Spleen (tissue), 11 donors: ENCODE results near the gene FOCAD. TPM values are rescaled to one million over a fixed set of nuclear protein-coding genes. Genes with fewer than 3 reads are reported as not detected.

Experiments used
- DNase-seq: peaks from one replicate; pipeline ENCODE4 v3.0.0-alpha.2; 2020
- H3K27ac ChIP-seq, 8 donors: fragments of 200-600 bp; sonication (generic) in 7 of 8; 1 replicate in 4 of 8; 2 replicates in 4 of 8; pipeline versions ENCODE4 v1.5.0 to v1.8.0; 2016 to 2021; ENCODE audit warnings: inconsistent platforms in 4 of 8, mild to moderate bottlenecking in 4 of 8, moderate library complexity in 1 of 8
- H3K27me3 ChIP-seq, 7 donors: fragments of 200-600 bp; sonication (generic) in 6 of 7; replicated peaks in 1 of 7; 1 replicate in 4 of 7; 2 replicates in 3 of 7; pipeline versions ENCODE4 v1.5.0 to v1.8.0; 2016 to 2021; ENCODE audit warnings: inconsistent platforms in 3 of 7, mild to moderate bottlenecking in 1 of 7
- H3K36me3 ChIP-seq, 6 donors: fragments of 200-600 bp; sonication (generic) in 5 of 6; 1 replicate in 4 of 6; 2 replicates in 2 of 6; pipeline versions ENCODE4 v1.5.0 to v1.8.0; 2016 to 2021; ENCODE audit warnings: inconsistent platforms in 2 of 6
- H3K4me1 ChIP-seq, 6 donors: fragments of 200-600 bp; sonication (generic) in 5 of 6; 1 replicate in 3 of 6; 2 replicates in 3 of 6; pipeline versions ENCODE4 v1.5.0 to v1.8.0; 2016 to 2021; ENCODE audit warnings: inconsistent platforms in 3 of 6
- H3K4me3 ChIP-seq, 8 donors: fragments of 200-600 bp; sonication (generic) in 7 of 8; 1 replicate in 4 of 8; 2 replicates in 4 of 8; pipeline versions ENCODE4 v1.5.0 to v1.8.0; 2016 to 2021; ENCODE audit warnings: inconsistent platforms in 4 of 8, mild to moderate bottlenecking in 4 of 8, moderate library complexity in 2 of 8
- H3K9me3 ChIP-seq, 8 donors: fragments of 200-600 bp; sonication (generic) in 7 of 8; 1 replicate in 4 of 8; 2 replicates in 4 of 8; pipeline versions ENCODE4 v1.5.0 to v1.8.0; 2016 to 2021; ENCODE audit warnings: inconsistent platforms in 4 of 8
- POLR2A ChIP-seq, 3 donors: fragments of 450-650 bp; IDR thresholded peaks; one replicate each; pipeline ENCODE4 v1.5.1; 2017; ENCODE audit warnings: antibody characterized with exemption in 3 of 3, mild to moderate bottlenecking in 1 of 3
- POLR2AphosphoS5 ChIP-seq, 3 donors: sonication (generic); formaldehyde crosslinking; IDR thresholded peaks; one replicate each; pipeline ENCODE4 v1.5.1; 2017; ENCODE audit warnings: antibody characterized with exemption in 3 of 3
- WGBS, 5 donors: extraction: QIAGEN DNeasy Blood & Tissue Kit in 3 of 5; methylation state at CpG; one replicate each; pipeline versions ENCODE4 v1.1.5 to v1.1.7; 2013 to 2018; 5-methylcytosine and 5-hydroxymethylcytosine counted together
- intact Hi-C: fragments of 100-400 bp; cut with DNase I; formaldehyde crosslinking; loops from one replicate; pipeline ENCODE4 v1.15.0; 2023; ENCODE audit warnings: low total_unique reads
- polyA plus RNA-seq, 3 donors: library from polyadenylated mRNA; stranded (reverse); fragments of 200-250 nt; gene quantifications; one replicate each; pipeline ENCODE4 v1.2.1, GENCODE V29; 2013
- total RNA-seq, 7 donors: library from RNA; depleted of rRNA in 3 of 7; stranded (reverse); fragments of >200 nt in 3 of 7; fragmentation: NEBNext Ultra II Directional in 4 of 7; extraction: Animal tissue kit (Norgen Biotek cat#: 25700) in 4 of 7; gene quantifications; one replicate each; pipeline versions ENCODE4 v1.1.0 to v1.2.1, GENCODE V29; 2016 to 2021
- TF ChIP-seq, protein P1 (sequence below), 11 experiments: fragments of 200-600 bp in 7 of 11; fragments of 450-650 bp in 4 of 11; sonication (generic) in 4 of 11; IDR thresholded peaks in 8 of 11; conservative IDR thresholded peaks in 3 of 11; 1 replicate in 7 of 11; 2 replicates in 4 of 11; pipeline versions ENCODE4 v1.4.0 to v1.8.0; 2016 to 2021; ENCODE audit warnings: antibody characterized with exemption in 11 of 11, inconsistent platforms in 4 of 11, mild to moderate bottlenecking in 1 of 11
- donor health status: healthy with polysubstance abuse.
- donor health status: DM: no; HTN: no; CAD: no; lungs with moderate emphysema.
- donor health status: DM: no; HTN: no; CAD: no.
- donor health status: Bipolar disorder and iron deficiency.
- donor health status: healthy.
- donor health status: DM: no; HTN: no; CAD: no.
- donor health status: DM: yes; HTN: yes; CAD: no.

The FOCAD gene
- total and polyA plus RNA-seq, 10 donors, result 3.0 to 33.2 (median 18.6) TPM

DNA sequence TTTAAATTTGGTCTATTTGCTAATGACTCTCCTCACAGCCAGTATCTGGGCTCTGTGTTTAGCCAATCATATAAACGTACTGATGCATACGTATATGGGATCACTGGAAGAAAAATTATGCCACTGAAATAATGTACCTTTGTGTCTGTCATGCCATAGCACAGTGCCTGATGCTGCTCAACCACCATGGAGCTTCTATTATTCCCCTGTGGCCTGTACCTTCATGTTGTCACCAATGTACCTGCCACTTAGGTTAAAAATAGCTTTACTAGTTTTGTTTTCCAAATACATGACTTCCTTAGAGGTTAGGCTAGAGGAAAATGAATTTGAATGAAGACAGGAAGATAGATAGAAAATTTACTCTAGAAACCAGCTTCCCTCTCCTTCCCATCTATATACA lies 312.8 kb downstream of the FOCAD start:
- Histone ChIP-seq H3K9me3 (peaks cover 0 to 18% (median 15%) of the 10 kb centered on the region in 8 donors), H3K27ac (peak overlapping the region in 4 of 8 donors; percentile 5 to 51 (median 28)), H3K36me3 (peaks cover 0 to 75% (median 0%) of the 10 kb centered on the region in 6 donors), H3K4me3 (no peak overlapping the region), H3K27me3 (no peaks in the 10 kb centered on the region), H3K4me1 (peaks cover 0 to 16% (median 12%) of the 10 kb centered on the region in 6 donors)
- WGBS, 5 donors, result 73 to 83% (median 76%) methylated on average over 2 of the region's 2 CpGs
- TF ChIP-seq POLR2AphosphoS5 (IDR thresholded peaks at IDR 0.05) (no peak), POLR2A (IDR thresholded peaks at IDR 0.05) (no peak)
- TF ChIP-seq, protein P1, sequence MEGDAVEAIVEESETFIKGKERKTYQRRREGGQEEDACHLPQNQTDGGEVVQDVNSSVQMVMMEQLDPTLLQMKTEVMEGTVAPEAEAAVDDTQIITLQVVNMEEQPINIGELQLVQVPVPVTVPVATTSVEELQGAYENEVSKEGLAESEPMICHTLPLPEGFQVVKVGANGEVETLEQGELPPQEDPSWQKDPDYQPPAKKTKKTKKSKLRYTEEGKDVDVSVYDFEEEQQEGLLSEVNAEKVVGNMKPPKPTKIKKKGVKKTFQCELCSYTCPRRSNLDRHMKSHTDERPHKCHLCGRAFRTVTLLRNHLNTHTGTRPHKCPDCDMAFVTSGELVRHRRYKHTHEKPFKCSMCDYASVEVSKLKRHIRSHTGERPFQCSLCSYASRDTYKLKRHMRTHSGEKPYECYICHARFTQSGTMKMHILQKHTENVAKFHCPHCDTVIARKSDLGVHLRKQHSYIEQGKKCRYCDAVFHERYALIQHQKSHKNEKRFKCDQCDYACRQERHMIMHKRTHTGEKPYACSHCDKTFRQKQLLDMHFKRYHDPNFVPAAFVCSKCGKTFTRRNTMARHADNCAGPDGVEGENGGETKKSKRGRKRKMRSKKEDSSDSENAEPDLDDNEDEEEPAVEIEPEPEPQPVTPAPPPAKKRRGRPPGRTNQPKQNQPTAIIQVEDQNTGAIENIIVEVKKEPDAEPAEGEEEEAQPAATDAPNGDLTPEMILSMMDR (IDR thresholded peaks at IDR 0.05 in 8 of 11, conservative IDR thresholded peaks at IDR 0.05 in 3 of 11), result no peak
- no peak for DNase-seq
- intact Hi-C loops, result no loop called here

DNA sequence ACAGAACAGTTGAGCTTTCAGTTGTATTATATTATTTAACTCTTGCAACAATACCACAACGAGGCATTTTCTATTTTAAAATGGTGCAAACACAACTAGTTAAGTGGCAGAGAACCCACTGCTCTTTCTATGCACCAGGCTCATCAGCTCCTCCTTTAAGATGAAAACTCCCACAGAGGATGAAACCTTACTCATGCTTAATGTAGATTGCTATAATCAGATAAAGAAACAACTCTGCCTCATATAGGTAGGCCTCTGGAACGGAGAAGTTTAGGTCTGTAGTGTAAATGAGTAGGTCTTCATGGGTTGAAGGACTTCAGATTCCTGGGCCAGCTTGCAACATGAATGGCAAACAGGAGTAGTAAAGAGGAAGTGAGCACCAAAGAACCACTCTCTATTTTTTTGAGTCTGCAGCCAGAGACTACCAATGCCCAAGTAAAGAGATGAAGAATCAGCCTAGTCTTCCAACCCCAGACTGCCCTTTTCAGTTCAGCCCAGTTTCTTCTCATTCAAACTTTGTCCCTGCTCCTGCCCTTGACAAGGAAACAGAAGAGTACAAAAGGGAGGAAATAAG lies 313.5 kb downstream of the FOCAD start:
- Histone ChIP-seq H3K4me1 (peaks cover 0 to 16% (median 12%) of the 10 kb centered on the region in 6 donors), H3K9me3 (peaks cover 0 to 20% (median 15%) of the 10 kb centered on the region in 8 donors), H3K27me3 (no peaks in the 10 kb centered on the region), H3K4me3 (no peak overlapping the region), H3K27ac (peak overlapping the region in 4 of 8 donors; percentile 5 to 51 (median 22)), H3K36me3 (peaks cover 0 to 69% (median 0%) of the 10 kb centered on the region in 6 donors)
- DNase-seq, result no peak
- intact Hi-C loops, result no loop called here
- 55 to 82% (median 63%) methylated on average over 2 of the region's 2 CpGs for WGBS, 5 donors
- TF ChIP-seq, protein P1 (IDR thresholded peaks at IDR 0.05 in 8 of 11, conservative IDR thresholded peaks at IDR 0.05 in 3 of 11), result no peak
- TF ChIP-seq POLR2AphosphoS5 (IDR thresholded peaks at IDR 0.05) (no peak), POLR2A (IDR thresholded peaks at IDR 0.05) (no peak)

- Histone ChIP-seq H3K4me3 (no peak overlapping the region), H3K36me3 (peaks cover 0 to 62% (median 14%) of the 10 kb centered on the region in 6 donors), H3K27me3 (no peaks in the 10 kb centered on the region), H3K27ac (peak overlapping the region in 6 of 8 donors; percentile 0 to 52 (median 14)), H3K9me3 (peaks cover 0 to 20% (median 15%) of the 10 kb centered on the region in 8 donors), H3K4me1 (peaks cover 0 to 14% (median 7%) of the 10 kb centered on the region in 6 donors)
- TF ChIP-seq POLR2A (IDR thresholded peaks at IDR 0.05) (no peak), POLR2AphosphoS5 (IDR thresholded peaks at IDR 0.05) (no peak)
- TF ChIP-seq, protein P1 (IDR thresholded peaks at IDR 0.05 in 8 of 11, conservative IDR thresholded peaks at IDR 0.05 in 3 of 11), result no peak
- intact Hi-C loops, result no loop called here
- 1 to 6% (median 3%) methylated on average over 1 of the region's 1 CpG for WGBS, 5 donors
- DNase-seq, result no peak
These were observed 317.5 kb downstream of the FOCAD start for GRCh38 chr9:21001581-21001980.

GRCh38 chr9:21002040-21002439 lies 318.0 kb downstream of the FOCAD start:
- Histone ChIP-seq H3K9me3 (peaks cover 0 to 20% (median 15%) of the 10 kb centered on the region in 8 donors), H3K4me1 (peaks cover 0 to 10% (median 5%) of the 10 kb centered on the region in 6 donors), H3K36me3 (peaks cover 0 to 62% (median 17%) of the 10 kb centered on the region in 6 donors), H3K27ac (peak overlapping the region in 6 of 8 donors; percentile 0 to 52 (median 14)), H3K4me3 (no peak overlapping the region), H3K27me3 (no peaks in the 10 kb centered on the region)
- intact Hi-C loops, result no loop called here
- no peak for DNase-seq
- WGBS, 5 donors, result 61 to 74% (median 69%) methylated on average over 2 of the region's 2 CpGs
- no peak for TF ChIP-seq POLR2A (IDR thresholded peaks at IDR 0.05)
- no peak for TF ChIP-seq POLR2AphosphoS5 (IDR thresholded peaks at IDR 0.05)
- TF ChIP-seq, protein P1 (IDR thresholded peaks at IDR 0.05 in 8 of 11, conservative IDR thresholded peaks at IDR 0.05 in 3 of 11), result no peak
